HG02759 (cell line): ENCODE measurements around the gene GPR162.

Experiments
- ATAC-seq: cut with Tn5 transposase; IDR thresholded peaks from one replicate; pipeline ENCODE4 v1.9.1; 2021; ENCODE audit warnings: mild to moderate bottlenecking, moderate library complexity; ENCODE audit not compliant: unreplicated experiment

The GPR162 gene

GRCh38 chr12:6786416-6787094 is 35.1 kb upstream of the GPR162 start:
- no peak for ATAC-seq

GRCh38 chr12:6787309-6787708 is 34.3 kb upstream of the GPR162 start:
- no peak for ATAC-seq

- ATAC-seq: no peak
Measured at GRCh38 chr12:6788972-6789924, 32.4 kb upstream of the GPR162 start, which contains the start of gene CD4. CD4 (plus strand) TSS chr12:6789528; CDS start chr12:6800139, 10,611 bp downstream.

- ATAC-seq: no peak
Measured at GRCh38 chr12:6790496-6791150, 31.0 kb upstream of the GPR162 start.

- ATAC-seq: no peak
Measured at GRCh38 chr12:6791931-6792520, 29.6 kb upstream of the GPR162 start.

GRCh38 chr12:6792522-6793201 is 29.0 kb upstream of the GPR162 start:
- no peak for ATAC-seq

- ATAC-seq: no peak
Measured at GRCh38 chr12:6795088-6795487, 26.5 kb upstream of the GPR162 start.

GRCh38 chr12:6796576-6796975 is 25.0 kb upstream of the GPR162 start:
- ATAC-seq: no peak

- ATAC-seq: no peak
Measured at GRCh38 chr12:6799147-6799546, 22.5 kb upstream of the GPR162 start.

- no peak for ATAC-seq
Measured at GRCh38 chr12:6807170-6807569, 14.5 kb upstream of the GPR162 start.

GRCh38 chr12:6809056-6809455 is 12.6 kb upstream of the GPR162 start:
- ATAC-seq: no peak

- ATAC-seq: no peak
Measured at GRCh38 chr12:6810758-6811157, 10.9 kb upstream of the GPR162 start.

GRCh38 chr12:6813363-6813762 is 8.3 kb upstream of the GPR162 start:
- no peak for ATAC-seq

- ATAC-seq: no peak
Measured at GRCh38 chr12:6816598-6816997, 5.0 kb upstream of the GPR162 start.

GRCh38 chr12:6817098-6817497 is 4.5 kb upstream of the GPR162 start:
- ATAC-seq: no peak

- no peak for ATAC-seq
Measured at GRCh38 chr12:6817662-6818157, 3.9 kb upstream of the GPR162 start.

- ATAC-seq: no peak
Measured at GRCh38 chr12:6818222-6818621, 3.4 kb upstream of the GPR162 start.

- no peak for ATAC-seq
Measured at GRCh38 chr12:6818645-6819044, 3.0 kb upstream of the GPR162 start.

- no peak for ATAC-seq
Measured at GRCh38 chr12:6819106-6820030, 2.3 kb upstream of the GPR162 start.
